HG03095 (cell line): ENCODE results near the gene SOD3.

ENCODE experiments used
- ATAC-seq: cut with Tn5 transposase; IDR thresholded peaks from one replicate; pipeline ENCODE4 v1.9.1; 2021; ENCODE audit warnings: moderate library complexity; ENCODE audit not compliant: unreplicated experiment

The SOD3 gene

DNA sequence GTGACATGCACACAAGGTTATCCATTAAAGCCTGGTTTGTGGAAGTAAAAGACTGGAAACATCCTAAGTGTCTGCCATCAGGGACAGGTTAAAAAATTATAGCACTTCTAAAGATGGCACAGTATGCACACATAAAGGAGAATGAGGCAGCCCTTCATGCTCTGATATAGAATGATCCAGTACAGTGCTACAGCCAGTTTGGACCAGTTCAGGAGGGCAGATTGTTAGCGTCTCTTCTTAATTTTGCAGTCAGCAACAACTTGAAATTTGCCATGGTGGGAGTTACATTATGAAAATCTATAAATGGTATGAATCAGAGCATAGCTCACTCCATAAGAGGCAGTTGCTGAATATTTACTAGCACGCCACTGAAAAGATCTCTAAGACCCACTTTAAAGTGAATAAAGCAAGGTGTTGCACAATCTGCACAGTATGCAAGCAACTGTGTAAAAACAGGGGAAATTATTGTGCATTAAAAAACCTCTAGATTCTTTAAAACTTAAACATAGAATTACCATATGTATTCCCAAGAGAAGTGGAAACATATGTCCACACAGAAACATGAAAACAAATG is 20.3 kb upstream of the SOD3 start:
- no peak for ATAC-seq

DNA sequence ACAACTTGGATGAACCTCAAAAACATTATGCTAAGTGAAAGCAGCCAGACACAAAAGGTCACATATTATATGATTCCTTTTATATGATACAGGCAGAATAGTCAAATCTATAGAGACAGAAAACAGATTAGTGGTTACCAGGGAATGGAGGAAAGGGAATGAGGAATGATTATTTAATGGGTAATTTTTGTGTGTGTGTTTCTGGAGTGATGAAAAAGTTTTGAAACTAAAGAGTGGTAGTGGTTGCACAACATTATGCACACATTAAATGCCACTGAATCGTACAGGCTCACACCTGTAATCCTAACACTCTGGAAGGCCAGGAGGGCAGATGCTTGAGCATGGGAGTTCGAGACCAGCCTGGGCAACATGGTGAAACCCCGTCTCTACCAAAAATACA is 19.6 kb upstream of the SOD3 start:
- ATAC-seq = no peak

DNA sequence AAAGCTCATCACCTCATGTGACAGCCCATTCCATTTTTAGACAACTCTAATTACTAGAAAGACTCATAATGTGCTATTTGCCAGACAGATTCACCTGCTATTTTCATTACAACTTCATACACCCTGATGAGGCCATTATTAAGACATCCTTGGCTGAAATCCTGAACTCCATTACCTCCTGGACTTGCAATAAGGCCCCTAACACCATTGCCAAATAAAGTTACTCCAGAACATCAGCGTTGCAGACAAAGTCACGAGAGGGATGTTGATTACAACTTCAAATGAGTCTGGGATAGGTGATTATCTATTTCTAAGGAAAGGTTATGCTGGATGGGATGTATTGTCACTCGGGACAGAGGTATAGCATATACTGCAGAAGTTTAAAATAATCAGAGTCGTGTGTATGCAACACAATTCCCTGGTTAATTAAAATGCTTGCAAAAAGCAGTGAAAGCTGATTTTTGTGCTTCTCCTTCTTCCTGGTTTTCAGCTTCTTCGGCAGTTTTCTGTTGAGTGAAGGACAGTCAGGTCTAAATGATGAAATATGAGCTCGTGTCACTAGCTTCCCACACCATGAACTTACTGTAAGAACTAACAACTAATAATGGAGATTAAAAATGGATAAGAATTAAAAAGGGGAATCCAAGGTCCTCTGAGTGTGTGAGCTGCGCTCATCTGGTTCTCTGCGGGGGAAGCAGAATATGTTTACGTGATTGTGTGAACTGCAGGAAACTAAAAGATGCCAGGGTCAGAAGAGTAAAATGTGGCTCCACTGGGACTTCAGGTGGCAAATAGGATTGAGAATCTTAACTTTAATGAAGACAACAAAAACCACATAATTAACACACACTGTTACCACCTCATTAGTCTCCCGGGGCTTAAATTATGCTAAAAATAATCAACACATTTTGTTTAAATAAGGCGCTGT is 17.6 kb upstream of the SOD3 start:
- ATAC-seq = no peak

GRCh38 chr4:24778464-24779225 is 16.7 kb upstream of the SOD3 start:
- no peak for ATAC-seq

DNA sequence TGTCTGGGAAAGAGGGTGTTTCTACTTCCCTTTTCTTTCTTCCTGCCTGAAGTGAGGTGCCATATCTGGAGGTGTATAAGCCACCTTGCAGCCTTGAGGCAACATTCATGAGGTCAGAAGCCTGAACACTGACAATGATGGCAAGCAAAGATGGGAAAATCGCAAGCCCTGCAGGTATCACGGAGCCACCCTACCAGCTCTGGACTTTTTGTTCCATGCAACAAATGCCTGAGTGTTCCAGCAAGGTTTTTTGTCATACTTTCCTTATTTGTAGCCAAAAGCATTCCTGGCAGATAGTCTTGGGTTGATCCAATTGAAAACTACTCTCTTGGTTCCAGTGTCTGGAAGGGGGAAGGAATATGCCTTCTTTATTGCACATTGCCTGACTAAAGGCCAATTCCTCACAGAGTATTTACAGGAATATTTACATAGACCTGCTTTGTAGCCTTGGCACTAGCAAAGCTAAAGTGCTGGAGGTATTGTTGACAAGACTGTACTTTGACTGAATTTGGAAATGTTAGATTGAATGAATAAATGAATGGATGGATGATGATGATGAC is 14.4 kb upstream of the SOD3 start:
- ATAC-seq = no peak

DNA sequence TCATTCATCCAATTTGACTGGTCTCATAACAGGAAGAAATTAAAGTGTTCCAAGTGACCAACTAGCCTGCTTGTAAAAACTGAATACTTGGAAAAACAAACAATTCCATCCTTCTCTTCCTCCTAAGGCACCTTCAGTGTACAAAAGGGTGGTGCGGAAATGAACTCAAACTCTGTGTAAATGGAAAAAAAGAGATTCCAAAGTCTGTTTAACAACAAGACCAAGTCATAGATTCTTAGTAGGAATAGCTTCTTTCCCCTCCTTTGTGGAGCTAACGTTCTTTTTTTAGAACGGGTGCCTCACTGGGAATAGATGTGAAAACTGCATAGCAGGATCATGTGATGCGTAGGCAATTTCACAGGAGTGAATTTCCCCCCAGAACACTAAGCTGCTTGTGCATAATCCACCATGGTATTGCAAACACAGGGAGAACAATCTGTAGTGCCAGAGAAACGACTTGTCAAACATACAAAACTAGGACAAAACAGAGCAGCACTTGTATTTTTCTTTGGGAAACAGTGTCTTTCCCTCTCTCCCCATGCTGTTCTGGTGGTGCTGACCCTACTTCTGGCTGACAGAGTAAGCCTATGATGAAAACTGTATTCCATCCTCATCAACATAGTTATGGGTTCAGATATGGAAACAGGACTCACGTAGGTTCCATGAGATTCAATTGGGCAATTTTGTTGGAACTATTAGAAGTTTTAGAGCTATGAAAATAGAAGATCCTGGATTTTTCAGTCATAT is 13.2 kb upstream of the SOD3 start:
- ATAC-seq = no peak

DNA sequence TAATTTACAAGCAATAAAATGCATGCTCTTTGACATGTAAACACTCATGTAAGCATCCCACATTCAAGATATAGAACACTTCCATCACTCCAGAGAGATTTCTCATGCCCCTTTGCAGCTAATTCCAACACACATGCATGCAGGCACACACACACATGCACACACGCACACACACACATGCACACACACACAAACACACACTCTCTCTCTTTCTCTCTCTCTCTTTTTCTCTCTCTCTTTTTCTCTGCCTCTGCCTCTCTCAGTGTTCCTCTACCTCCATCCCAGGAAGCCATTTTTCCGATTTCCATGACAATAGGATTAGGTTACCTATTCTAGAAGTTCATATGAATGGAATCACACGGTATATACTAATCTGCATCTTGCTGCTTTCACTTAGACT is 11.9 kb upstream of the SOD3 start:
- ATAC-seq = no peak

GRCh38 chr4:24791043-24791442 is 4.3 kb upstream of the SOD3 start:
- ATAC-seq = no peak

GRCh38 chr4:24792552-24792951 is 2.8 kb upstream of the SOD3 start:
- no peak for ATAC-seq

- no peak for ATAC-seq
Measured at GRCh38 chr4:24793219-24794005, 2.0 kb upstream of the SOD3 start.

DNA sequence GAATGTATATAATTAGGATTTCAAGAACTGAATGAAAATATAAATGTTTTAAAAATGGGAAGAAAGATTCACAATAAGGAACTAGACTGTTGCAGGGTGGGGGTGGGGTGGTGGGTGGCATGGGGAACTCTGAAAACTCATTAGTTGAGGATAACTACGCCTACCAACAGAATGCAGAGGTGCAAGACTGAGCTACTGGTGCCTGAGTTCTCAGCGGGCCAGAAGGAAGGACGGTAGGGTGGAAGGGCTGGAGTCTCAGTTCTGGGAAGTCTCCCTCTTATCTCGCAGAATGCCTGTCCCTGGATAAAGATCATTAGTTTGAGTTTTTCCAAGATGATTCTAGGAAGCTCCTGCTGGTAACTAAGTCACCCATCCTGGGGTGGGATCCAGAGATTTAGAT is 1.3 kb upstream of the SOD3 start:
- ATAC-seq = no peak

GRCh38 chr4:24794480-24794879 is 893 bp upstream of the SOD3 start:
- ATAC-seq = no peak

DNA sequence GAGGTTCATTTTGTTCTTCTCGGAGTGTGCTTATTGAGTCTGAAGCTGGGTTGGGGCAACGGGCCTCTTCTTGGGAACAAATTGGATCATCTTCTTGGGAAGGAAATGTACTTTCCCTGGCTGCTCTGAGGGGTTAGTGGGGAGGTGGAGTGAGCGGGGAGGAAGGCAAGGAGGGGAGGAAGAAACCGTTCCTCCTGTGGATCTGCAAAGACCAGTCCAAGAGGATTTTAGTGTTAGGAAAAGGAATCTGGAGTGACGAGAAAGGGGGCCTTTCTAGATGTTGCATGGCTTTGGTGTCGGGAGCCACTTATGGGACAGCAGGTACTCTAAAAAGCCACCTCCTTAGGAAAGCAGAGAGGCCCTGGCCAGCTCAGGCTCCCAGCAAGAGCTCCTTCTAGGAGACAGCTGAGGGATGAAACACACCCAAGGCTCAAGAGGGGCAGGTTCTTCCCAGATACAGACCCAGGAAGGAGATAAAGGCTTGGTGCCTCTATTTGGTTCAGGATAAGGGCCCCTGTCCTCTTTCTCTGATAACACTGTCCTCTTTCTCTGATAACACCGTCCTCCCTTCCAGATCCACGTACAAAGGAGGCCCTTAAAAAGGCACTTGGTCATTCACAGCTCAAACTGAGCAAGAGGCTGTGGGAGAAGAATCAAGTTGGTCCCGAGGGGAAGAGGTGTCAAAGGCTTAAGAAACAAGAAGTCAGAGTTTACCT is 451 bp downstream of the SOD3 start:
- no peak for ATAC-seq

GRCh38 chr4:24796620-24797019 is 1.2 kb downstream of the SOD3 start:
- ATAC-seq = no peak

DNA sequence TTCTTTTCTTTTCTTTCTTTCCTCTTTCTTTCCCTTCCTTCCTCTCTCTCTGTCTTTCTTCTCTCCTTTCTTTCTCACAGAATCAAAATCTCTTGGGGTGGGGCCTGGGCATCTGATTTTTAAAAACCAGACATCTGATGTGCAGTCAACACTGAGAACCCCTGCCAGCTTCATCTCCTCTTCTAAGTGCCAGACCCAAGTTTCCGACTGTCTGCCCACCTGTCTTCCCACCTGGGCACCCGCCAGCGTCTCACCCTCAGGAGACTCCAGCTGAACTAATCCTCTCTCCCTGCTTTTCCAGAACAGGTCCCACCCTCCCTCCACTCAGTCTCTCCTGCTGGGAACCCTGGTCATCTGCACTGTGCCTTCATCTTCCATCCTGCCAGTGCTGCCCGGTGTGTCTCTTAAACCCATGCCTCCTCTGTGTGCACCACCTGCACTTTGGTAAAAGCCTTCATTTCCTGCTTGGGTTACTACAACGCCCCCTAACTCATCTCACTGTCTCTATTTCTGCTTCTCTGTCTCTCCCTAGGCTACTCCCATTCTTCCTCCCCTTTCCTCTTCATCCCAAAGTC is 2.8 kb downstream of the SOD3 start:
- no peak for ATAC-seq

- no peak for ATAC-seq
Measured at GRCh38 chr4:24799196-24799543, 3.8 kb downstream of the SOD3 start.

- no peak for ATAC-seq
Measured at GRCh38 chr4:24799544-24800324, 4.4 kb downstream of the SOD3 start.

DNA sequence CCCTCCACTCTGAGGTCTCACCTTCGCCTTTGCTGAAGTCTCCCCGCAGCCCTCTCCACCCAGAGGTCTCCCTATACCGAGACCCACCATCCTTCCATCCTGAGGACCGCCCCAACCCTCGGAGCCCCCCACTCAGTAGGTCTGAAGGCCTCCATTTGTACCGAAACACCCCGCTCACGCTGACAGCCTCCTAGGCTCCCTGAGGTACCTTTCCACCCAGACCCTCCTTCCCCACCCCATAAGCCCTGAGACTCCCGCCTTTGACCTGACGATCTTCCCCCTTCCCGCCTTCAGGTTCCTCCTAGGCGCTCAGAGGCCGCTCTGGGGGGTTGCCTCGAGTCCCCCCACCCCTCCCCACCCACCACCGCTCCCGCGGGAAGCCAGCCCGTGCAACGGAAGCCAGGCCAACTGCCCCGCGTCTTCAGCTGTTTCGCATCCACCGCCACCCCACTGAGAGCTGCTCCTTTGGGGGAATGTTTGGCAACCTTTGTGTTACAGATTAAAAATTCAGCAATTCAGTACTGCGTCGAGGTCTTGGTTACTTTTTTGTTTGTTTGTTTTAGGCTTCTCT is 5.0 kb downstream of the SOD3 start:
- ATAC-seq = no peak
